ENCODE results near the gene PTGER1. TPM values are rescaled to one million over a fixed set of nuclear protein-coding genes. Genes with fewer than 3 reads are reported as not detected.

PTGER1 gene
- total and polyA plus RNA-seq, 2 of the 4 experiments (the other 2 are of a cell fraction) = 0.54 to 0.60 TPM

- no peak overlapping the region for H3K4me2 ChIP-seq (ENCODE audit: low read depth, low read length)
- H3K36me3 ChIP-seq (ENCODE audit: control insufficient read depth, insufficient read depth, low read length) = peaks cover 20% of the 10 kb centered on the region
- H3K9me1 ChIP-seq (ENCODE audit: insufficient read depth, low read length) = peaks cover 22% of the 10 kb centered on the region
- peak overlapping the region; percentile 59 for H2BK5ac ChIP-seq (ENCODE audit: low read depth, low read length, poor library complexity, severe bottlenecking)
- H3K79me1 ChIP-seq (ENCODE audit: low read depth in 1 of 2, low read length in 2 of 2) = peaks cover 21 to 47% of the 10 kb centered on the region in 2 experiments
- no TSS peak for BruUV-seq (replicated peaks)
- H3K27me3 ChIP-seq (ENCODE audit: control insufficient read depth, insufficient read depth, low read length) = no peaks in the 10 kb centered on the region
- peak overlapping the region; percentile 18 for H2AFZ ChIP-seq (replicated peaks; ENCODE audit: low read length, poor library complexity)
- H2BK15ac ChIP-seq (ENCODE audit: low read depth, low read length) = peak overlapping the region; percentile 54; the same call in 2 of the 3 replicates
- no peak overlapping the region for H3K4me3 ChIP-seq (ENCODE audit: insufficient read depth, low read depth, low read length)
- peak overlapping the region; percentile 28; the same call in 1 of the 2 replicates for H3K18ac ChIP-seq (ENCODE audit: low read depth, low read length)
- peak overlapping the region; percentile 73 for H2BK120ac ChIP-seq (ENCODE audit: low read depth, low read length)
- H2AK5ac ChIP-seq (ENCODE audit: low read depth, low read length) = peak overlapping the region; percentile 94
- ATAC-seq (ENCODE audit: low read depth) = no peak
- peak overlapping the region; percentile 50; the same call in 1 of the 2 replicates for H3K27ac ChIP-seq (ENCODE audit: insufficient read depth, low read length)
- H3K9me3 ChIP-seq (ENCODE audit: control insufficient read depth, insufficient read depth, low read length) = no peaks in the 10 kb centered on the region
- dilution Hi-C loops (cut with HindIII; ENCODE audit: low sequenced_read_pairs, unreplicated experiment) = no loop called here
- CTCF ChIA-PET = no interaction called here
- in situ Hi-C loops (cut with MboI; ENCODE audit: low sequenced_read_pairs) = no loop called here
- TF ChIP-seq FOS (IDR thresholded peaks at IDR 0.05; ENCODE audit: low read depth, low read length) (no peak), MAZ (IDR thresholded peaks at IDR 0.05; ENCODE audit: borderline replicate concordance, low read depth, low read length) (no peak), BHLHE40 (IDR thresholded peaks at IDR 0.05; ENCODE audit: low read depth, low read length) (no peak), RCOR1 (IDR thresholded peaks at IDR 0.05; ENCODE audit: insufficient replicate concordance, low read length) (no peak), RAD21 (IDR thresholded peaks at IDR 0.05; ENCODE audit: low read length) (no peak), NFE2L2 (IDR thresholded peaks at IDR 0.05; ENCODE audit: low read depth, low read length) (no peak), CEBPB (IDR thresholded peaks at IDR 0.05; ENCODE audit: low read depth, low read length) (no peak), MAFK (IDR thresholded peaks at IDR 0.05; ENCODE audit: low read depth, low read length) (no peak), MXI1 (IDR thresholded peaks at IDR 0.05; ENCODE audit: borderline replicate concordance, low read depth, low read length) (no peak), RFX5 (IDR thresholded peaks at IDR 0.05; ENCODE audit: low read depth, low read length) (no peak), POLR2A (IDR thresholded peaks at IDR 0.05; ENCODE audit: low read depth, low read length) (no peak), CTCF (conservative IDR thresholded peaks at IDR 0.05; ENCODE audit: low read depth, low read length) (no peak), CHD1 (IDR thresholded peaks at IDR 0.05; ENCODE audit: low read depth, low read length) (no peak), SMC3 (IDR thresholded peaks at IDR 0.05; ENCODE audit: low read depth, low read length) (no peak), USF2 (IDR thresholded peaks at IDR 0.05; ENCODE audit: low read depth, low read length) (no peak)
- TF ChIP-seq, protein P1, sequence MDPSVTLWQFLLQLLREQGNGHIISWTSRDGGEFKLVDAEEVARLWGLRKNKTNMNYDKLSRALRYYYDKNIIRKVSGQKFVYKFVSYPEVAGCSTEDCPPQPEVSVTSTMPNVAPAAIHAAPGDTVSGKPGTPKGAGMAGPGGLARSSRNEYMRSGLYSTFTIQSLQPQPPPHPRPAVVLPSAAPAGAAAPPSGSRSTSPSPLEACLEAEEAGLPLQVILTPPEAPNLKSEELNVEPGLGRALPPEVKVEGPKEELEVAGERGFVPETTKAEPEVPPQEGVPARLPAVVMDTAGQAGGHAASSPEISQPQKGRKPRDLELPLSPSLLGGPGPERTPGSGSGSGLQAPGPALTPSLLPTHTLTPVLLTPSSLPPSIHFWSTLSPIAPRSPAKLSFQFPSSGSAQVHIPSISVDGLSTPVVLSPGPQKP (IDR thresholded peaks at IDR 0.05; ENCODE audit: borderline replicate concordance, low read depth, low read length) = no peak
- peak overlapping the region; percentile 67 for H2BK20ac ChIP-seq (ENCODE audit: low read depth, low read length)
- H3K9ac ChIP-seq (ENCODE audit: low read depth, low read length) = no peak overlapping the region
- peak overlapping the region; percentile 56 for H3K23ac ChIP-seq (ENCODE audit: low read depth, low read length)
- peak overlapping the region; percentile 85 for H2AK9ac ChIP-seq (replicated peaks; ENCODE audit: low read depth, low read length, poor library complexity)
- WGBS, 2 experiments (ENCODE audit: extremely low coverage in 2 of 2, insufficient read length in 1 of 2) = 100% methylated on average over 1 of the region's 4 CpGs; no CpG with 5 or more reads in 1 of the 2 experiments
- H4K91ac ChIP-seq (ENCODE audit: insufficient read depth, low read depth, low read length) = peak overlapping the region; percentile 81
- POLR2A ChIA-PET (ENCODE audit: unreplicated experiment) = no interaction called here
- H3K4ac ChIP-seq (ENCODE audit: low read depth, low read length) = peak overlapping the region; percentile 95
- H4K5ac ChIP-seq (ENCODE audit: low read depth, low read length) = no peak overlapping the region
- H4K20me1 ChIP-seq (ENCODE audit: insufficient read depth, low read length) = peaks cover 28% of the 10 kb centered on the region
- peaks cover 18% of the 10 kb centered on the region for H3K4me1 ChIP-seq (ENCODE audit: control insufficient read depth, insufficient read depth, low read length)
- intact Hi-C loops (cut with micrococcal nuclease) = no loop called here
- H4K8ac ChIP-seq (ENCODE audit: low read depth in 2 of 2, low read length in 2 of 2) = peak overlapping the region; percentile 30 to 84; a peak in 2 of 4 replicates
- DNase-seq = no peak
- H3K14ac ChIP-seq (replicated peaks; ENCODE audit: low read depth, low read length) = peak overlapping the region; percentile 90
- H3K56ac ChIP-seq (ENCODE audit: extremely low read depth, insufficient read depth, low read length) = peak overlapping the region; percentile 66; the same call in 1 of the 2 replicates
These were observed 36.1 kb upstream of the PTGER1 start for GRCh38 chr19:14511229-14511593.
